ENCODE data around the gene RNF112. TPM values are rescaled to one million over a fixed set of nuclear protein-coding genes. Genes with fewer than 3 reads are reported as not detected.

RNF112 gene
- total RNA-seq, 1 donor from 2014 or later, result 0.45 TPM

Other genes with a start within 250 kb of the RNF112 start
- gene EPN2, start 173.9 kb upstream of the RNF112 start, total RNA-seq, result 13.1 TPM
- gene B9D1, start 48.5 kb upstream of the RNF112 start, total RNA-seq, result 3.0 TPM
- gene MAPK7, start 32.7 kb upstream of the RNF112 start, total RNA-seq, result 7.7 TPM
- 2.8 TPM for gene MFAP4, start 24.0 kb upstream of the RNF112 start, total RNA-seq
- gene SLC47A1, start 122.6 kb downstream of the RNF112 start, total RNA-seq, result 101 TPM
- 154 TPM for gene ALDH3A2, start 237.5 kb downstream of the RNF112 start, total RNA-seq